Endodermal cell (in vitro differentiated cells): ENCODE measurements around the gene OPRL1. TPM values are rescaled to one million over a fixed set of nuclear protein-coding genes. Genes with fewer than 3 reads are reported as not detected.

Experiments used
- DNase-seq: peaks from one replicate; pipeline ENCODE4 v3.0.0-alpha.2; 2017
- H3K27ac ChIP-seq: 2 replicates; pipeline ENCODE4 v1.5.1; 2013; ENCODE audit warnings: mild to moderate bottlenecking, low read depth, low read length, moderate library complexity
- H3K27me3 ChIP-seq: 2 replicates; pipeline ENCODE4 v1.6.1; 2013; ENCODE audit warnings: mild to moderate bottlenecking, low read length, moderate library complexity; ENCODE audit not compliant: insufficient read depth, control insufficient read depth, poor library complexity, severe bottlenecking
- H3K36me3 ChIP-seq: 2 replicates; pipeline ENCODE4 v1.7.0; 2013; ENCODE audit warnings: mild to moderate bottlenecking, low read length, moderate library complexity; ENCODE audit not compliant: control insufficient read depth, insufficient read depth
- H3K4me1 ChIP-seq: one replicate; pipeline ENCODE4 v1.7.0; 2013; ENCODE audit warnings: low read length; ENCODE audit not compliant: control insufficient read depth, insufficient read depth
- H3K4me3 ChIP-seq: 2 replicates; pipeline ENCODE4 v1.5.1; 2013; ENCODE audit warnings: mild to moderate bottlenecking, low read length, moderate library complexity
- H3K9ac ChIP-seq: 2 replicates; pipeline ENCODE4 v1.6.1; 2013; ENCODE audit warnings: mild to moderate bottlenecking, low read length, moderate library complexity; ENCODE audit not compliant: poor library complexity, severe bottlenecking; ENCODE audit errors: extremely low read depth
- H3K9me3 ChIP-seq: 2 replicates; pipeline ENCODE4 v1.6.1; 2013; ENCODE audit warnings: mild to moderate bottlenecking, low read length, moderate library complexity; ENCODE audit not compliant: control insufficient read depth
- H3K27ac Mint-ChIP-seq: 2 replicates; pipeline ENCODE4 v1.8.0; 2020; ENCODE audit warnings: mixed read lengths
- H3K27me3 Mint-ChIP-seq: 2 replicates; pipeline ENCODE4 v1.8.0; 2021; ENCODE audit warnings: mild to moderate bottlenecking, mixed read lengths; ENCODE audit not compliant: insufficient read depth
- H3K36me3 Mint-ChIP-seq: 2 replicates; pipeline ENCODE4 v1.8.0; 2020; ENCODE audit warnings: low read depth, mixed read lengths
- H3K4me1 Mint-ChIP-seq: 2 replicates; pipeline ENCODE4 v1.8.0; 2020; ENCODE audit warnings: mixed read lengths
- H3K4me3 Mint-ChIP-seq: 2 replicates; pipeline ENCODE4 v1.8.0; 2020; ENCODE audit warnings: mild to moderate bottlenecking, moderate library complexity, mixed read lengths
- H3K9me3 Mint-ChIP-seq: 2 replicates; pipeline ENCODE4 v1.8.0; 2020; ENCODE audit warnings: mild to moderate bottlenecking, mixed read lengths
- CTCF ChIP-seq: fragments of 200-600 bp; sonication (generic); conservative IDR thresholded peaks from 2 replicates; pipeline ENCODE4 v1.5.0; 2021; ENCODE audit warnings: antibody characterized with exemption, mild to moderate bottlenecking
- WGBS, 2 experiments: methylation state at CpG; one replicate each; pipeline versions ENCODE4 v1.1.5 to v1.1.7; 2013; ENCODE audit warnings: missing lambda C conversion rate in 2 of 2, mixed read lengths in 1 of 2; ENCODE audit not compliant: insufficient coverage in 1 of 2, insufficient read length in 1 of 2; 5-methylcytosine and 5-hydroxymethylcytosine counted together
- total RNA-seq, 2 donors: library from RNA; stranded (reverse); fragmentation: NEBNext Ultra II Directional in 1 of 2; extraction: Animal tissue kit (Norgen Biotek cat#: 25700) in 1 of 2; gene quantifications; 2 replicates in 1 of 2; 3 replicates in 1 of 2; pipeline ENCODE4 v1.2.1, GENCODE V29; 2021

Gene OPRL1
- total RNA-seq, 2 donors from 2014 or later = 4.1 to 5.5 TPM

- no peaks in the 10 kb centered on the region for H3K27me3 ChIP-seq
- no peaks in the 10 kb centered on the region for H3K36me3 ChIP-seq
- 89 to 98% methylated on average over 7 to 12 of the region's 12 CpGs for WGBS, 2 experiments
- no peaks in the 10 kb centered on the region for H3K9me3 Mint-ChIP-seq
- peaks cover 7% of the 10 kb centered on the region for H3K4me1 Mint-ChIP-seq
- no peak for TF ChIP-seq CTCF
- H3K4me1 ChIP-seq = no peaks in the 10 kb centered on the region
- no peak overlapping the region for H3K27ac ChIP-seq
- H3K4me3 ChIP-seq = no peak overlapping the region
- H3K27me3 Mint-ChIP-seq = peaks cover 1% of the 10 kb centered on the region
- H3K27ac Mint-ChIP-seq = no peak overlapping the region
- no peak for DNase-seq
- peaks cover 4% of the 10 kb centered on the region for H3K36me3 Mint-ChIP-seq
- no peak overlapping the region for H3K4me3 Mint-ChIP-seq
- no peaks in the 10 kb centered on the region for H3K9me3 ChIP-seq
- H3K9ac ChIP-seq = no peak overlapping the region
These were observed 4.3 kb upstream of the OPRL1 start for GRCh38 chr20:64075556-64075955.

GRCh38 chr20:64076061-64076997 is 3.6 kb upstream of the OPRL1 start:
- H3K9ac ChIP-seq = no peak overlapping the region
- no peaks in the 10 kb centered on the region for H3K4me1 ChIP-seq
- H3K9me3 ChIP-seq = no peaks in the 10 kb centered on the region
- no peak for DNase-seq
- no peak overlapping the region for H3K4me3 ChIP-seq
- Mint-ChIP-seq H3K27ac (no peak overlapping the region), H3K4me1 (peaks cover 10% of the 10 kb centered on the region), H3K9me3 (no peaks in the 10 kb centered on the region), H3K36me3 (peaks cover 4% of the 10 kb centered on the region), H3K4me3 (no peak overlapping the region), H3K27me3 (peaks cover 4% of the 10 kb centered on the region)
- TF ChIP-seq CTCF = no peak
- H3K27me3 ChIP-seq = no peaks in the 10 kb centered on the region
- no peaks in the 10 kb centered on the region for H3K36me3 ChIP-seq
- 94 to 100% methylated on average over 13 to 22 of the region's 22 CpGs for WGBS, 2 experiments
- no peak overlapping the region for H3K27ac ChIP-seq

GRCh38 chr20:64077094-64077493 is 2.8 kb upstream of the OPRL1 start:
- Histone ChIP-seq H3K9me3 (no peaks in the 10 kb centered on the region), H3K27ac (no peak overlapping the region), H3K27me3 (no peaks in the 10 kb centered on the region), H3K36me3 (no peaks in the 10 kb centered on the region), H3K4me3 (no peak overlapping the region), H3K4me1 (no peaks in the 10 kb centered on the region), H3K9ac (no peak overlapping the region)
- WGBS, 2 experiments = 92 to 99% methylated on average over 2 to 8 of the region's 8 CpGs
- Mint-ChIP-seq H3K36me3 (peaks cover 4% of the 10 kb centered on the region), H3K4me3 (no peak overlapping the region), H3K27me3 (peaks cover 12% of the 10 kb centered on the region), H3K4me1 (peaks cover 11% of the 10 kb centered on the region), H3K9me3 (no peaks in the 10 kb centered on the region), H3K27ac (no peak overlapping the region)
- TF ChIP-seq CTCF = no peak
- DNase-seq = no peak
